GM12892 (cell line): ENCODE data around the gene TRIO.

Source experiments
- POLR2A ChIP-seq: IDR thresholded peaks from 2 replicates; pipeline ENCODE4 v1.6.1; 2011; ENCODE audit warnings: low read depth, low read length, control low read depth
- POLR2AphosphoS5 ChIP-seq: IDR thresholded peaks from 2 replicates; pipeline ENCODE4 v1.6.1; 2011; ENCODE audit warnings: low read depth, low read length, control low read depth
- TAF1 ChIP-seq: IDR thresholded peaks from 2 replicates; pipeline ENCODE4 v1.6.1; 2011; ENCODE audit warnings: low read depth, mild to moderate bottlenecking, control low read depth, low read length, borderline replicate concordance

- TF ChIP-seq TAF1 (no peak), POLR2A (no peak; the same call in 1 of the 2 replicates), POLR2AphosphoS5 (no peak)
These were observed 2.5 kb downstream of the TRIO start for GRCh38 chr5:14145435-14146334.
